Islet precursor cell (in vitro differentiated cells): Measurements from ENCODE around the gene SLC39A9.

Source experiments
- DNase-seq: peaks from one replicate; pipeline ENCODE4 v3.0.0-alpha.2; 2018

The SLC39A9 gene

DNA sequence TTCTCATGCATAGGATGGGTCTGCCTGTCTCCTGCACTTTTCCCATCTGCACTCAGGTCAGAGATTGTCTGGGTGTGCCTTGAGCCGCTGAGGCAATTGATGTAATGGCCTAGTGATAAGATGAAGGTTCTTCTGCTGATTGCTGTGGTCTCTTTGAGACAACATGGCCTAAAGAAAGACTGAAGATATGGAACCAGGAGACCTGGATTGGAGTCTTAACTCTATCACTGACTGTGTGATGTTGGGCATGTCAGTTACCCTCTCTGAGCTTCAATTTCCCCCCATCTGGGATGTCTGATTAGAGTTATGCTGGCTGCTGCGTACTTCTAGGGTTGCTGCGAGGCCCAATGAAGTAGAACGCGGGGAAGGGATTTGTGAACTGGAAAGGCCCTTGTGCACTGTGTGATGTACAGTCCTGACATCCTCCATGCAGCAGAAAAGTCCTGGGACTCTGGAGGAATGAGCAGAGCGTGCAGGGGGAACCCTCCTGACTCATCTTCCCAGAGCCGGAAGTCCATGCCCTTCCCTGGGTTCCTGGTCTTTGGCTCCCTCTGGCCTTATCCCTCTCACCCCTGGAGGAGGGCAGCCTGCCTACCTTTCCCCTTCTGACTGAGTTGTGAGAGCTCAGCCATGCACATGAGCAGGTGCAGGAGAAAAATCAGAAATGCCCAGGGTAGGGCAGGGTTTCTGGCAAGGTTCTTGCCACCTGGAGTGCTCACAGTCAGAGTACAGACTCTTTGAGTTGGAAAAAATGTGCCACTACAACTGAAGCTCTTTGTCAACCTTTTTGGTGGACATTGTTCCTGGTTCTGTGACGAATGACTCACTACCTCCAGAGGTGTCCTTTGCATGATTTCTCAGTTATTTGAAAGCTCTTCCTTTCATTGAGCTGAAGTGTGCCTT is 107.1 kb downstream of the SLC39A9 start:
- no peak for DNase-seq

DNA sequence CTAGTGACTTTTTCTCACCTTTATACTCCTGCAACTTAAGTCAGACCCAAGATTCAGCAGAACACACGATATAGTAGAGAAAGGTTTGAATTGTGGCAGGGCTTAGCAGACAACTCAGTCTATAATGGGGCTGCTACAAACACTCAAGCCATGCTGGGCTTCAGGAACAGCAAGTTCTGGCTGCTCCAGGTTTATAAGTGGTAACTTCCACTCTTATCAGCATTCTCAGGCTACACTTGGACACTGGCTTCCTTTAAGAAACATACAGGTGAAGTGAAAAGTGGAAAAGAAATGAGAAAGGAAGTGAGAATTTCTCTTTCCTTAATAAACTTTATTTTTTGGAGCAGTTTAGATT is 107.7 kb downstream of the SLC39A9 start:
- DNase-seq: peak; percentile 12
